Upper lobe of left lung (tissue), 6 donors: ENCODE data around the gene CHMP6. TPM values are rescaled to one million over a fixed set of nuclear protein-coding genes. Genes with fewer than 3 reads are reported as not detected.

Experiments used
- ATAC-seq, 2 donors: fragments of 200-7000 bp; cut with Tn5 transposase; one replicate each; pipeline ENCODE4 v1.9.1; 2022; ENCODE audit warnings: mild to moderate bottlenecking in 2 of 2, moderate library complexity in 2 of 2; ENCODE audit not compliant: low FRiP score in 2 of 2
- DNase-seq, 2 donors: peaks; one replicate each; pipeline ENCODE4 v3.0.0-alpha.2; 2019 to 2020
- H3K27ac ChIP-seq, 4 donors: fragments of 200-600 bp; sonication (generic); one replicate each; pipeline ENCODE4 v1.5.1; 2016 to 2019
- H3K27me3 ChIP-seq, 4 donors: fragments of 200-600 bp; sonication (generic); one replicate each; pipeline ENCODE4 v1.5.1; 2017 to 2019
- H3K36me3 ChIP-seq, 4 donors: fragments of 200-600 bp; sonication (generic); one replicate each; pipeline ENCODE4 v1.5.1; 2016 to 2019
- H3K4me1 ChIP-seq, 4 donors: fragments of 200-600 bp; sonication (generic); one replicate each; pipeline ENCODE4 v1.5.1; 2018 to 2019
- H3K4me3 ChIP-seq, 4 donors: fragments of 200-600 bp; sonication (generic); one replicate each; pipeline ENCODE4 v1.5.1; 2017 to 2019; ENCODE audit warnings: mild to moderate bottlenecking in 2 of 4, moderate library complexity in 1 of 4
- H3K9me3 ChIP-seq, 4 donors: fragments of 200-600 bp; sonication (generic); one replicate each; pipeline ENCODE4 v1.5.1; 2018 to 2019
- EP300 ChIP-seq, 4 donors: sonication (generic); formaldehyde crosslinking; IDR thresholded peaks; one replicate each; pipeline ENCODE4 v1.5.1; 2017; ENCODE audit warnings: antibody characterized with exemption in 4 of 4, control low read depth in 2 of 4
- POLR2A ChIP-seq, 4 donors: fragments of 450-650 bp; IDR thresholded peaks; one replicate each; pipeline ENCODE4 v1.5.1; 2016 to 2017; ENCODE audit warnings: antibody characterized with exemption in 4 of 4, mild to moderate bottlenecking in 2 of 4
- POLR2AphosphoS5 ChIP-seq, 2 donors: sonication (generic); formaldehyde crosslinking; IDR thresholded peaks; one replicate each; pipeline ENCODE4 v1.5.1; 2017; ENCODE audit warnings: antibody characterized with exemption in 2 of 2
- WGBS, 2 donors: methylation state at CpG; one replicate each; pipeline ENCODE4 v1.1.5; 2017 to 2018; 5-methylcytosine and 5-hydroxymethylcytosine counted together
- total RNA-seq, 6 donors: library from RNA; depleted of rRNA in 4 of 6; stranded (reverse); fragments of >200 nt in 4 of 6; gene quantifications; one replicate each; pipeline versions ENCODE4 v1.1.0 to v1.2.1, GENCODE V29; 2016 to 2021
- TF ChIP-seq, protein P1 (sequence below), 6 experiments: fragments of 450-650 bp in 4 of 6; fragments of 200-600 bp in 2 of 6; sonication (generic) in 2 of 6; IDR thresholded peaks; one replicate each; pipeline ENCODE4 v1.5.1; 2016 to 2019; ENCODE audit warnings: antibody characterized with exemption in 6 of 6
- donor health status: DM: no; HTN: no; CAD: no; lungs with moderate emphysema.
- donor health status: DM: no; HTN: yes; CAD: no; lungs with severe emphysema.

Gene CHMP6
- total RNA-seq, 6 donors from 2014 or later = 29.5 to 75.4 (median 34.8) TPM

DNA sequence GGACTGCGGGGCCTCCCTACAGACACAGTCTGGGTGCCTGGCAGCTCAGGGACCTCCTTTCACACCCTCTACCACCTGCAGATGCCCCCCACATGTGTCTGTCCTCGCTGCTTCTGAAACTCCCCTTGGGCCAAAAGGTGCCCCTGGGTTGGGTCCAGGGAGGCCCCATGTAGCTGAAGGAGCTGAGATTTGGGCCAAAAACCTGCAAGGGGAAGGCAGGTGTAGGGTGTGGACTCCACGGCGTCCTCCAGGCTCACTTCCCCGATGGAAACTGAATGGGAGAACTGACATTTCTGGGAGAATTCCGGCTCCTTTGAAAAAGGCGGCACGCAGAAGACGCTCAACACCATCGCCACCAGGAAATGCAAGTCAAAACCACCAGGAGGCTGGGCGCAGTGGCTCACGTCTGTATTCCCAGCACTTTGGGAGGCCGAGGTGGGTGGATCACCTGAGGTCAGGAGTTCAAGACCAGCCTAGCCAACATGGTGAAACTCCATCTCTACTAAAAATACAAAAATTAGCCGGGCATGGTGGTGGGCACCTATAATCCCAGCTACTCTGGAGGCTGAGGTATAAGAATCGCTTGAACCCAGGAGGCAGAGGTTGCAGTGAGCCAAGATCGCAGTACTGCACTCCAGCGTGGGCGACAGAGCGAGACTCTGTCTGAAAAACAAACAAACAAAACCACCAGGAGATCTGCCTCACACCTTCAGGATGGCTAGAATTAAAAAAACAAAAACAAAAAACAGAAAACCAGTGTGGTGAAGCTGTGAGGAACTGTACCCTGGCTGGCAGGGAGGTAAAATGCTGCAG is 30.1 kb downstream of the CHMP6 start:
- peaks cover 64 to 92% (median 70%) of the 10 kb centered on the region in 4 donors for H3K4me1 ChIP-seq
- H3K36me3 ChIP-seq = no peaks in the 10 kb centered on the region
- no peaks in the 10 kb centered on the region for H3K27me3 ChIP-seq
- ATAC-seq = no peak
- no peaks in the 10 kb centered on the region for H3K9me3 ChIP-seq
- peak overlapping the region; percentile 76 to 85 (median 82) for H3K27ac ChIP-seq
- TF ChIP-seq POLR2A (IDR thresholded peaks at IDR 0.05) = no peak
- no peak for TF ChIP-seq POLR2AphosphoS5 (IDR thresholded peaks at IDR 0.05)
- TF ChIP-seq EP300 (IDR thresholded peaks at IDR 0.05) = no peak
- TF ChIP-seq, protein P1, sequence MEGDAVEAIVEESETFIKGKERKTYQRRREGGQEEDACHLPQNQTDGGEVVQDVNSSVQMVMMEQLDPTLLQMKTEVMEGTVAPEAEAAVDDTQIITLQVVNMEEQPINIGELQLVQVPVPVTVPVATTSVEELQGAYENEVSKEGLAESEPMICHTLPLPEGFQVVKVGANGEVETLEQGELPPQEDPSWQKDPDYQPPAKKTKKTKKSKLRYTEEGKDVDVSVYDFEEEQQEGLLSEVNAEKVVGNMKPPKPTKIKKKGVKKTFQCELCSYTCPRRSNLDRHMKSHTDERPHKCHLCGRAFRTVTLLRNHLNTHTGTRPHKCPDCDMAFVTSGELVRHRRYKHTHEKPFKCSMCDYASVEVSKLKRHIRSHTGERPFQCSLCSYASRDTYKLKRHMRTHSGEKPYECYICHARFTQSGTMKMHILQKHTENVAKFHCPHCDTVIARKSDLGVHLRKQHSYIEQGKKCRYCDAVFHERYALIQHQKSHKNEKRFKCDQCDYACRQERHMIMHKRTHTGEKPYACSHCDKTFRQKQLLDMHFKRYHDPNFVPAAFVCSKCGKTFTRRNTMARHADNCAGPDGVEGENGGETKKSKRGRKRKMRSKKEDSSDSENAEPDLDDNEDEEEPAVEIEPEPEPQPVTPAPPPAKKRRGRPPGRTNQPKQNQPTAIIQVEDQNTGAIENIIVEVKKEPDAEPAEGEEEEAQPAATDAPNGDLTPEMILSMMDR (IDR thresholded peaks at IDR 0.05) = no peak
- 85% methylated on average over 17 to 19 of the region's 19 CpGs for WGBS, 2 donors
- DNase-seq = no peak
- H3K4me3 ChIP-seq = no peak overlapping the region

DNA sequence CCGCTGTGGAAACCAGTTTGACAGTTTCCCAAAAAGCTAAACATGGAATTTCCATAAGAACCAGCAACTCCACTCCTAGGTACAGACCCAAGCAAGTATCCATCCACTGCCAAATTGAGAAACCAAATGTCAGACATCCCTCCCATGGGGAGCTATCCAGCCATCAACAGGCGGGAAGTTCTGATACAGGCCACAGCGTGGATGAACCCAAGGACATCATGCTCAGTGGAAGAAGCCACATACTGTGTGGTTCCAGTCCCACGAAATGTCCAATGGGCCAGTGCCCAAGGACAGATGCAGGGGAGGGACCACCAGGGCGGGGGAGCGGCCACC is 30.7 kb downstream of the CHMP6 start:
- ATAC-seq (no peak), DNase-seq (no peak)
- Histone ChIP-seq H3K27me3 (no peaks in the 10 kb centered on the region), H3K27ac (peak overlapping the region in 3 of 4 donors; percentile 21 to 83 (median 81)), H3K9me3 (no peaks in the 10 kb centered on the region), H3K36me3 (no peaks in the 10 kb centered on the region), H3K4me1 (peaks cover 68 to 97% (median 75%) of the 10 kb centered on the region in 4 donors), H3K4me3 (no peak overlapping the region)
- TF ChIP-seq EP300 (IDR thresholded peaks at IDR 0.05) (no peak), POLR2A (IDR thresholded peaks at IDR 0.05) (no peak), POLR2AphosphoS5 (IDR thresholded peaks at IDR 0.05) (no peak)
- TF ChIP-seq, protein P1 (IDR thresholded peaks at IDR 0.05) = no peak
- WGBS, 2 donors = 86 to 90% methylated on average over 3 to 4 of the region's 6 CpGs

DNA sequence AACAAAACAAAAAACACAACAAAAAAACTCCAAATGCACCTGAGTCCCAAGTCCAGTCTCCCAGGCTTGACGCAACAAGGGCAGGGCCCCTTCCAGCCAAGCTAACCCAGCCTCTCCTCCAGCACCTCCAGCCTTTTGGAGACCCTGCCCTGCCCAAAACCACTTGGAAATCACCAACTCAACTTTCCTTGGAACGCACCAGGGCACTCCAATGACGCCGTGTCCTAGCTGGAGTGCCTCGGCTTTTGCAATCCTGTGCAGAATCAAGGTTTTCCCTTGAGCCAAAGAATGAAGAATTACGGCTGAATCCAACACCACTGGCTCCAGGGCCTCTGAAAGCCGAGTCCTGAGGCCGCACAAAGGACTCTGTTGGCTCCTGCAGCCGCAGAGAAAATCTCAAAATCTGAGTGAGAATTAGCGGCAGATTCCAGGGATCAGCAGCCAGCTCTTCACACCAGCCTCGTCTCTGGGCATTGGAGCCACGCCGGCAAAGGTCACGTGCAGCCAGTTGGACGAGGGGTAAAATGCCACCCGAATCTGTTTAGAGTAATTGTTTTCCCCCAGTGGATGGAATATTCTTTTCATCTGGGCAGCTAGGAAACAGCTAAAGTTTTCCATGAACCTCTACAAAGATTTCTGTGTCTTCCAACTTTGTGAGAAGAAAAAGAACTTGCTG is 33.6 kb downstream of the CHMP6 start:
- no peaks in the 10 kb centered on the region for H3K9me3 ChIP-seq
- peak in 1 of 4 donors; percentile 82 for TF ChIP-seq EP300 (IDR thresholded peaks at IDR 0.05)
- TF ChIP-seq POLR2A (IDR thresholded peaks at IDR 0.05) = peak in 1 of 4 donors; percentile 28
- TF ChIP-seq, protein P1 (IDR thresholded peaks at IDR 0.05) = no peak
- TF ChIP-seq POLR2AphosphoS5 (IDR thresholded peaks at IDR 0.05) = peak in 1 of 2 donors; percentile 66
- ATAC-seq (peak; percentile 37 to 71), DNase-seq (peak in 1 of 2 donors; percentile 86)
- H3K4me1 ChIP-seq = peaks cover 50 to 85% (median 61%) of the 10 kb centered on the region in 4 donors
- H3K36me3 ChIP-seq = no peaks in the 10 kb centered on the region
- no peak overlapping the region for H3K4me3 ChIP-seq
- 47 to 74% methylated on average over 12 to 14 of the region's 16 CpGs for WGBS, 2 donors
- no peaks in the 10 kb centered on the region for H3K27me3 ChIP-seq
- peak overlapping the region; percentile 34 to 80 (median 58) for H3K27ac ChIP-seq

DNA sequence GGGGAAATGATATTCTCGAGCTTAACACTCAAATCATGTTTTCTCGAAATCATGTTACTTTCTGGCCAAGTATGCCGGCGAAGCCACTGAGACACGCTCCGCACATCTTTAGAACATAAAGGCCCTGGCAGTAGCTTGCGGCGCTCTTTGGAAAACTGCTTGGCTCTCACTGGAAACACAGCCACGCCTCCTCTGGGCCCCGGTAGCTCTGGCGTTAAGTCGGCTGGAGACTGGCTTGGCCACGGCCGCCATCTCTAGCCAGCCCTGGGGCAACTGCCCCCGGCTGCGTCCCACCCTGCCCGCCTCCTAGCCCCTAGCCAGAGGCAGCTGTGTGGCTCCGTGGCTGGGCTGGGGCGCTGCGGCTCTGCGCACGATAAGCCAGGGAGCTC is 34.1 kb downstream of the CHMP6 start:
- ATAC-seq = no peak
- H3K4me3 ChIP-seq = no peak overlapping the region
- no peaks in the 10 kb centered on the region for H3K36me3 ChIP-seq
- DNase-seq = peak in 1 of 2 donors; percentile 81
- no peaks in the 10 kb centered on the region for H3K9me3 ChIP-seq
- H3K27me3 ChIP-seq = no peaks in the 10 kb centered on the region
- TF ChIP-seq POLR2AphosphoS5 (IDR thresholded peaks at IDR 0.05) (no peak), EP300 (IDR thresholded peaks at IDR 0.05) (no peak), POLR2A (IDR thresholded peaks at IDR 0.05) (no peak)
- TF ChIP-seq, protein P1 (IDR thresholded peaks at IDR 0.05) = no peak
- peaks cover 49 to 85% (median 60%) of the 10 kb centered on the region in 4 donors for H3K4me1 ChIP-seq
- peak overlapping the region; percentile 34 to 80 (median 58) for H3K27ac ChIP-seq
- 82% methylated on average over 14 to 22 of the region's 22 CpGs for WGBS, 2 donors
